Panc1 (cell line): Measurements from ENCODE around the gene TP53AIP1. TPM values are rescaled to one million over a fixed set of nuclear protein-coding genes. Genes with fewer than 3 reads are reported as not detected.

Experiments used
- ATAC-seq: fragments of 200-7000 bp; cut with Tn5 transposase; 2 replicates; pipeline ENCODE4 v1.9.1; 2020; ENCODE audit warnings: mild to moderate bottlenecking, moderate library complexity
- BruUV-seq: library from RNA; stranded (reverse); fragments of 400-500 nt; replicated peaks from 2 replicates; lab custom pipeline; 2021; lab: Mats Ljungman, UMichigan
- CTCF ChIA-PET: fragments of 300-600 bp; sonication (Branson Sonifier 250); formaldehyde crosslinking; loops from one replicate; lab custom pipeline; 2022; ENCODE audit warnings: antibody characterized with exemption; lab: Charles Lee
- POLR2A ChIA-PET: fragments of 300-600 bp; sonication (Branson Sonifier 250); formaldehyde crosslinking; loops from one replicate; lab custom pipeline; 2022; ENCODE audit warnings: antibody characterized with exemption; lab: Charles Lee
- DNase-seq: peaks from one replicate; pipeline ENCODE4 v3.0.0-alpha.2; 2010; ENCODE audit warnings: low read depth, low spot score
- H3K27ac ChIP-seq: 2 replicates; pipeline ENCODE4 v1.5.1; 2011; ENCODE audit warnings: mild to moderate bottlenecking, low read length, inconsistent platforms
- H3K27me3 ChIP-seq: fragments of 200-500 bp; sonication (Bioruptor generic); 2 replicates; pipeline ENCODE4 v1.6.0; 2014; ENCODE audit warnings: low read length, inconsistent platforms; ENCODE audit not compliant: control insufficient read depth, insufficient read depth
- H3K36me3 ChIP-seq: fragments of 200-500 bp; sonication (Bioruptor generic); 2 replicates; pipeline ENCODE4 v1.5.1; 2014; ENCODE audit warnings: inconsistent platforms, mild to moderate bottlenecking, low read length, moderate library complexity; ENCODE audit not compliant: control insufficient read depth, insufficient read depth
- H3K4me1 ChIP-seq: 2 replicates; pipeline ENCODE4 v1.5.1; 2011; ENCODE audit warnings: inconsistent platforms, mild to moderate bottlenecking, low read length, moderate library complexity; ENCODE audit not compliant: control insufficient read depth, insufficient read depth
- H3K4me3 ChIP-seq, 2 experiments: 2 replicates each; pipeline ENCODE4 v1.5.1; 2011 to 2012; ENCODE audit warnings: low read depth in 2 of 2, low read length in 2 of 2, mild to moderate bottlenecking in 2 of 2, inconsistent platforms in 1 of 2, moderate library complexity in 1 of 2
- H3K9me3 ChIP-seq: fragments of 200-500 bp; sonication (Bioruptor generic); 2 replicates; pipeline ENCODE4 v1.5.1; 2014; ENCODE audit warnings: low read depth, mild to moderate bottlenecking, inconsistent platforms, low read length, moderate library complexity; ENCODE audit not compliant: control insufficient read depth, insufficient read depth
- CTCF ChIP-seq: fragments of 450-650 bp; IDR thresholded peaks from 2 replicates; pipeline ENCODE4 v1.5.1; 2017; ENCODE audit warnings: mild to moderate bottlenecking
- POLR2AphosphoS5 ChIP-seq: IDR thresholded peaks from 2 replicates; pipeline ENCODE4 v1.6.1; 2012; ENCODE audit warnings: mild to moderate bottlenecking, low read depth, low read length, moderate library complexity
- REST ChIP-seq, 2 experiments: IDR thresholded peaks; 2 replicates each; pipeline ENCODE4 v1.6.1; 2011 to 2012; ENCODE audit warnings: low read depth in 2 of 2, control low read depth in 1 of 2, low read length in 1 of 2, mild to moderate bottlenecking in 1 of 2, moderate library complexity in 1 of 2; ENCODE audit not compliant: insufficient read depth in 1 of 2
- SIN3A ChIP-seq: IDR thresholded peaks from 2 replicates; pipeline ENCODE4 v1.6.1; 2012; ENCODE audit warnings: low read depth, mild to moderate bottlenecking, low read length, moderate library complexity, borderline replicate concordance; ENCODE audit not compliant: insufficient read depth
- TCF7L2 ChIP-seq: IDR thresholded peaks from 2 replicates; pipeline ENCODE4 v1.6.1; 2011; ENCODE audit warnings: mild to moderate bottlenecking, low read depth, low read length, inconsistent platforms
- in situ Hi-C: cut with HindIII; loops from 2 replicates; pipeline ENCODE4 v1.10.0; 2016; ENCODE audit warnings: low sequenced_read_pairs, low pct_unique_long_range_greater_than_20kb
- intact Hi-C: fragments of 100-400 bp; cut with micrococcal nuclease; formaldehyde crosslinking; loops from one replicate; pipeline ENCODE4 v1.10.0; 2022; ENCODE audit not compliant: unreplicated experiment
- total RNA-seq: library from RNA; stranded (reverse); gene quantifications from one replicate; pipeline ENCODE4 v1.2.1, GENCODE V29; 2021; ENCODE audit not compliant: unreplicated experiment

Gene TP53AIP1
- total RNA-seq, 1 experiment from 2014 or later, result 0.08 TPM

- DNase-seq, result no peak
- Histone ChIP-seq H3K27ac (no peak overlapping the region), H3K4me1 (no peaks in the 10 kb centered on the region), H3K27me3 (no peaks in the 10 kb centered on the region), H3K4me3 (no peak overlapping the region), H3K9me3 (no peaks in the 10 kb centered on the region), H3K36me3 (no peaks in the 10 kb centered on the region)
- ChIA-PET CTCF (no interaction called here), POLR2A (no interaction called here)
- BruUV-seq, result no TSS peak
- no peak for TF ChIP-seq TCF7L2
- TF ChIP-seq REST (IDR thresholded peaks at IDR 0.05; ENCODE audit: insufficient read depth in 1 of 2, low read depth in 2 of 2, low read length in 1 of 2), result no peak
- TF ChIP-seq SIN3A, result no peak
- TF ChIP-seq POLR2AphosphoS5, result no peak
- TF ChIP-seq CTCF, result no peak
- ATAC-seq, result no peak
- in situ Hi-C loops, result no loop called here
- intact Hi-C loops, result no loop called here
Observed at GRCh38 chr11:128940603-128941002, 2.1 kb downstream of the TP53AIP1 start.

- H3K4me1 ChIP-seq, result no peaks in the 10 kb centered on the region
- H3K4me3 ChIP-seq, result no peak overlapping the region
- intact Hi-C loops (no loop called here), in situ Hi-C loops (no loop called here)
- CTCF ChIA-PET, result no interaction called here
- BruUV-seq, result no TSS peak
- H3K36me3 ChIP-seq, result no peaks in the 10 kb centered on the region
- TF ChIP-seq SIN3A, result no peak
- no peak for TF ChIP-seq REST (IDR thresholded peaks at IDR 0.05; ENCODE audit: insufficient read depth in 1 of 2, low read depth in 2 of 2, low read length in 1 of 2)
- no peak for TF ChIP-seq POLR2AphosphoS5
- TF ChIP-seq TCF7L2, result no peak
- no peak for TF ChIP-seq CTCF
- no peaks in the 10 kb centered on the region for H3K9me3 ChIP-seq
- ATAC-seq, result no peak
- POLR2A ChIA-PET, result no interaction called here
- no peaks in the 10 kb centered on the region for H3K27me3 ChIP-seq
- no peak overlapping the region for H3K27ac ChIP-seq
- no peak for DNase-seq
Observed at GRCh38 chr11:128940156-128940555, 2.5 kb downstream of the TP53AIP1 start.
